CD4-positive, alpha-beta T cell treated with Interleukin-10 for 1 hour (primary cell): Measurements from ENCODE around the gene MAN2B2.
"Not testable (repeated sequence)": the region's sequence is repeated elsewhere in the genome, so short reads cannot be mapped to it uniquely, and the experiment has no call there.

Source experiments
- DNase-seq: peaks from one replicate; pipeline ENCODE4 v3.0.0-alpha.2; 2020

The MAN2B2 gene

DNA sequence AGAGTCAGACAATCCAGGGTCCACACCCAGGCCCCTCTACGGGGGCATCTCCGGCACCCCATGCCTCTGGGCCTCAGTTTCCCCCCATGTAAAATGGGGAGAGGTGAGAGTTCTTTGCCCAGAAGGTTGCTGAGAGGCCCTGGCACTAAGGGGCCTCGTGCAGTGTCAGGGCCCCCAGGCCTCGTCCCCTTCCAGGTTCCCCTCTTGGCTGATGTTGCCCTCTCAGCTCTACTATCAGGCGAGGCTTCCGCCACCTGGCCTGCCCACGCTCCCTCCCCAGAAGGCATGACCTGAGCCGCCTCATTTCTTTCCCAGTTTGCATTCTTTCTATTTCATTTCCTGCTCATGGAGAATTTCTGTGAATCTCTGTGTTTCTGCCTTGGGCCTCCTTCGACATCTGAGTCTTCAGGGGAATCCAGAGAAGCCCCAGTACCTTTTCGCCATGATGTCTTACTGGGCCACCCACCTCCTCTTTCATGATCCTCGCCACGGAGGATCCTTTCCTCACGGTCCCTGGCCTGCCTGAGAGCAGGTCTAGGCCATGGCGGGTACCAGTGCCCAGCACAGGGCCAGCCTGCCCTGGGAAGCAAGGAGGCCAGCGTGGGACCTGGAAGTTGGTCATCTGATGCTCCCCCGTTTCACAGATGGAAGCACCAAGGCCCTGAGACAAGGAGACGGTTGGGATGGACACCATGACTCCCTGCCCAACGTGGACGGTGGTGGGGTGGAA lies 43.6 kb downstream of the MAN2B2 start:
- DNase-seq, result no peak

DNA sequence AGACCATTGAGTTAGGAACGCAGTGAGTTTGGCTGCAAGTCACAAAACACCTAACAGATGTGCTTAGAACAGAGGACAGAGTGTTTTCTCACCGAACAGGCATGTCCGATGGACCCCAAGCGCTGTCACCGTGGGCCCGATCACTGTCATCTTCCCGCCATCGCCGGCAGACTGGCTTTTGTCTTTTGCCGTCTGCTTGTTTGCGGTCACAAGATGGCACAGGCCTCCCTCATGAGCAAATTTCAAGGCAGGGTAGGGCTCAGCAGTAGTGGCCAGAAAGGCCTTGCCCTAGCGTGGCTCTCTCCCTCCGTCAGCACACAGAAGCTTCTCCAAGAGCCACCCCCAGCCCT lies 44.1 kb downstream of the MAN2B2 start:
- DNase-seq, result no peak

DNA sequence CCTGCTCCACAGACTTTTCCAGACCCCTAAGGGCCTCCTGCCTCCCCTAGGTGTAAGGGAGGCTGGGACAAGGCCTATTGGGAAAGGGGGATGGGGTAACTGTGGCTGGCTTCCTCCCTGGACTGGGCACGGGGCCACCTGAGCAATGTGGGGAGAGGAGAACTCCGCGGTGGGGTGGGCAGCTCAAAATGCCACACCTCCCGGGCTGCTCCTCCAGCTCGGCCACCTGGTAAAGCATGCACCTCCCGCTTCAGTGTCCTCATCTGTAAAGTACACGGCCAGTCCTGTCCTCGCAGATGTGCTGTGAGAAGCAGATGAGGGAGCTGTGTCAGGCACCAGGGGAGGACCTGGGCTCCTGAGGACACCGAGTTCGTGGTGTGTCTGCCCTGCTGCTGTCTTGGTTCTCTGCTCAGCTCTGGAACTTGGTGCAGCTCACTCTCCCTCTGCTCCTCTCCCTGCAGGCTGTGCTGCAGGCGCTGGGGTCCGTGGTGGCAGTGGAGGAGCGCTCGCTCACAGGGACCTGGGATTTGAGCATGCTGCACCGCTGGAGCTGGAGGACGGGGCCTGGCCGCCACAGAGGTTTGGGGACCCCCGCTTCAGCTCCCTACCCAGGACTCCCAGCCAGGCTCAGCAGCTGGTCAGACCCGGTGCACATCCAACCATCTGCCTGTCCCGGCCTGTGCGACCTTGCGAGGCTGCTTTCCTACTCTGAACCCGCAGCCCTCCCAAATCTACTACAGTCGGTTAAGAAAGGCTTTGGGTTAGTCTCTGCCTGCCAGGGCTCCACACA lies 44.7 kb downstream of the MAN2B2 start:
- no peak for DNase-seq

DNA sequence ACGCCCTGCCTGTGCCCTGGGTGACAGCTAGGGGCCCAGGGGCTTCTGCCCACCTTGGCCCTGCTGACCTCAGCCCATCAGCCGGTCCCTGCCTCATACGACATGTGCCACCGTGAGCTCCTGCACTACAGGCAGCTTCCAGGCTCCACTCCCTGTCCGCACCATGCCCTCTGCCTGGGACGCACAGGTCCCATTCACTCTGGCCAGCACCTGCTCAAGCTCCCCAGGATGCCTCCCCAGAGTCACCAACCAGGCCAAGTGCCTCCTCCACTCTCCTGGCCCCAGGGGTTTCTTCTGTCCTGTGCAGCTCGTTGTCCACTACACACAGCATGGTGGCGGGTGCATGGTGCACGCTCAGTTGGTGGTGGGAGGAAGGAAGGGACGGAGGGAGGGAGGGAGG lies 45.3 kb downstream of the MAN2B2 start:
- no peak for DNase-seq

DNA sequence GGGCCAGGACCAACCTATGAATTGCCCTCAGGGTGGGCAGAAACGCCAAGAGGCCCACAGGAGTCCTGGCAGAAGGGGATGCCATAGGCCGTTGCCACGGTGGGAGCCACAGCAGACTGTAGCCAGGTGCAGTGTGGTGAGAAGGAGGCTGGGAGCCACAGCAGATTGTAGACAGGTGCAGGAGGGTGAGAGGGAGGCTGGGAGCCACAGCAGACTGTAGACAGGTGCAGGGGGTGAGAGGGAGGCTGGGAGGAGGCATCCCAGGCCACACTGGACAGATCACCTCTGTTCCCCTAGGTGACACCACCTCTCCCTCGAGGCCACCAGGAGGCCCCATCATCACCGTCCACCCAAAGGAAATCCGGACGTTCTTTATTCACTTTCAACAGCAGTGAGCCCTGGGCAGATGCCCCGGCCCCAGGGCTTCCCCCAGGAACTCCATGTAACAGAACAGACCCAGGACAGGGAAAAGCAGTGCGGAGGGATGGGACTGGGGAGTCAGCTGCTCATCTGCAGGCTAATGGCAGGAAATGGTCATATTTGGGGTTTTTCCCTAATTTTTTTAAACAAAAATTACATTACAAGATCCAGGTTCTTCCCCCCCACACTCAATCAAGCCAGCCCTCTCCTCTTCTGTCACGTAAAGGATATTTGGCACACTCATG lies 46.0 kb downstream of the MAN2B2 start:
- no peak for DNase-seq

DNA sequence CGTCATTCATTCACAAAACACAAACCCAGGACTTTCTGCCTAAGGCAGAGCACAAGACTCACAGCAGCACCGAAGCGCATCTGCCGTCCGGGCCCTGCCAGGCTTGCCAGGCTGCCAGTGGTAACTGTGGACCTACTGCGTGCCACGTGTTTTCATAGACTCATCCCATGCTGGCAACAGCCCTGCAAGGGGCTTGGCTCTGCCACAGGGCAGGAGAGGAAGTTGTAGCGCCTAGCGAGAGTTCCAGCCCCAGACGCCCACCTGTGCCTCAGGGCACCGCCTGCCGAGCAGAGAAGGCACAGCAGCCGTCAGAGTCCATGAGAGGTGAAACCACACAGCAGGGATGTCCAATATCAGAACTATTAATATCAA lies 46.6 kb downstream of the MAN2B2 start:
- no peak for DNase-seq

DNA sequence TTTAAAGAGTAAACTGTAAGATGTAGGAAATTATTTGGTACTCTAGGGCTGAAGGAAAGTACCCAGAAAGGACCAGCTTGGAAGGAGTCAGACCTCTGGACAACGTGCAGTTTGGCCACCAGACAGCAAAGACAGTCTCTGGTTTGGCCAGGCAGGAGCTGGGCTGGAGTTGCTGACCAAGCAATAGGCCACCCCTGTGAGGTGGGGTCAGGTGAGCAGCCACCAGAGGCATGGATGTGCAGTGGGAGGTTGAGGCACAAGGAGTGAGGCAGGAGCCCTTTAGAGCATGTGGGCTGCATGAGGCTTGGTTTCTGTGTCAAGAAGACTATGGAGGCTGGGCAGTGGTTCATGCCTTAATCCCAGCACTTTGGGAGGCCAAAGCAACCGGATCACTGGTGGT lies 47.8 kb downstream of the MAN2B2 start:
- no peak for DNase-seq

DNA sequence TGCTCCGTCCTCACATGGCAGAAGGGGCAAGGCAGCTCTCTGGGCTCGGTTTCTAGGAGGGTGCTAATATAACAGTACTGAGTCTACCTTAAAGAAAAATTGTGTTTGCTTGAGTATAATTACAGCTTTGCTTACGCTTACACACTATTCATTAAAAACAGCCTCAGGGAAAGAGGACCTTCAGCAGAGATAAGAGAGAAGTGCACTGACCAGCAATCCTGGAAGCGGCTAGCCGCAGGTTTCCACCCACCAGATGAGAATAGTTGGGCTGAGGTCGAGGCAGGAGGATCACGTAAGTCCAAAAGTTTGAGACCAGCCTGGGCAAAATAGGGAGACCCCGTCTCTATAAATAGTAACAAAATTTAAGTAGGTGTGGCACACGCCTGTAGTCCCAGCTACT lies 50.3 kb downstream of the MAN2B2 start:
- DNase-seq, result no peak

DNA sequence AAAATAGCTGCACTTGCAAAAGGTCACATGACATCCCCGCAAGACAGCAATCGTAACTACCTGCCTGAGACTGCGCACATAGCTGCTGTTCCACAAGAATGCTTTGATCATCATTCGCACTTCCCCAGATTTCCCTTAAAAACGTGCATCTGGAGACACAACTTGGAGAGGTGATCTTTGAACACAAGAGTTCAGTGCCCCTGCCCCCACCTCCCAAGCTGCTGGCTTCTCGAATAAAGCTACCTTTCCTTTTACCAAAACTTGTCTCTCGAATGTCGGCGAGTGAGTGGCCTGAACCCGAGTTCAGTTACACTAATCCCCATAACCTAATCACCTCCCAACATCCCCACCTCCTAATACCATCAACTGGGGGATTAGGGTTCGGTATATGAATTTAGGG lies 51.1 kb downstream of the MAN2B2 start:
- no peak for DNase-seq

DNA sequence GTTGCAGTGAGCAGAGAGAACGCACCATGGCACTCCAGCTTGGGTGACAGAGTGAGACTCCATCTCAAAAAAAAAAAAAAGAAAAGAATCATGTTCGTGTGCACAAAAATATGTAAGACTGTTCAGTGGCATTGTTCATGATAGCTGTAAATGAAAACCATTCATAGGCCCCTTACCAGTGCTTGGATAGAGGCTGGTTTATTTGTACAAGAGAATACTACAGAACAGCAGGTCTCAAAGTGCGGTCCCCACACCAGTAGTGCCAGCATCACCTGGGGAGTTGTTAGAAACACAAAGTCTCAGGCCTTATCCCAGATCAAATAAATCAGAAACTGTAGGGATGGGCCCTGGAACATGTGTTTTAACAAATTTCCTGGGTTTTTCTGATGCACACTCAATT lies 52.8 kb downstream of the MAN2B2 start:
- DNase-seq, result no peak

DNA sequence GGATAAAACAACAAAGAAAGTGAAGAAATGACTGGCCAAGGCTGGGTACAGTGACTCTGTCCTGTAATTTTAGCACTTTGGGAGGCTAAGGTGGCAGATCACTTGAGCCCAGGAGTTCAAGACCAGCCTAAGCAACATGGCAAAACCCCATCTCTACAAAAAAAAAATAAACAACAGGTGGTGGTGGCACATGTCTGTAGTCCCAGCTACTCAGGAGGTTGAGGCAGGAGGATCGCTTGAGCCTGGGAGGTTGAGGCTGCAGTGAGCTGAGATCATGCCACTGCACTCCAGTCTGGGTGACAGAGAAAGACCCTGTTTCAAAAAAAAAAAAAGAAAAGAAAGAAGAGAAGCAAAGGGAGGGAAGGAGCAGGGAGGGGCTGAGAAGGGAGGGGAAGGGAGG lies 53.5 kb downstream of the MAN2B2 start:
- DNase-seq, result not testable (repeated sequence)

DNA sequence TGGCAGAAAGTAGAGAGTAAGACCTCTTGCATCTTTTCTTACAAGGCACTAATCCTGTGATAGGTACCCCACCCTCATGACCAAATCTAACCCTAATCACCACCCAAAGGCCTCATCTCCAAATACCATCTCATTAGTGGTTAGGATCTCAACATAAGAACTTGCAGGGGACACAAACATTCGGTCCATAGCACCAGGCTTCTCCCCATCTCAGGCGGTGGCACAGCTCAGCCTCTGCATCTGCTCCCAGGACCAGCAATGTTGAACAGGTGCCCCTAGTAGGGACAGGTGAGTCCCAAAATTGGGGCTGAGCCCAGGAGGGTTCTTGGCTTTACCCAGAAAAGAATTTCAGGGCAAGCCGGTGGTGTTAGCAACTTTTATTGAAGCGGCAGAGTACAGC lies 57.1 kb downstream of the MAN2B2 start:
- DNase-seq, result no peak

DNA sequence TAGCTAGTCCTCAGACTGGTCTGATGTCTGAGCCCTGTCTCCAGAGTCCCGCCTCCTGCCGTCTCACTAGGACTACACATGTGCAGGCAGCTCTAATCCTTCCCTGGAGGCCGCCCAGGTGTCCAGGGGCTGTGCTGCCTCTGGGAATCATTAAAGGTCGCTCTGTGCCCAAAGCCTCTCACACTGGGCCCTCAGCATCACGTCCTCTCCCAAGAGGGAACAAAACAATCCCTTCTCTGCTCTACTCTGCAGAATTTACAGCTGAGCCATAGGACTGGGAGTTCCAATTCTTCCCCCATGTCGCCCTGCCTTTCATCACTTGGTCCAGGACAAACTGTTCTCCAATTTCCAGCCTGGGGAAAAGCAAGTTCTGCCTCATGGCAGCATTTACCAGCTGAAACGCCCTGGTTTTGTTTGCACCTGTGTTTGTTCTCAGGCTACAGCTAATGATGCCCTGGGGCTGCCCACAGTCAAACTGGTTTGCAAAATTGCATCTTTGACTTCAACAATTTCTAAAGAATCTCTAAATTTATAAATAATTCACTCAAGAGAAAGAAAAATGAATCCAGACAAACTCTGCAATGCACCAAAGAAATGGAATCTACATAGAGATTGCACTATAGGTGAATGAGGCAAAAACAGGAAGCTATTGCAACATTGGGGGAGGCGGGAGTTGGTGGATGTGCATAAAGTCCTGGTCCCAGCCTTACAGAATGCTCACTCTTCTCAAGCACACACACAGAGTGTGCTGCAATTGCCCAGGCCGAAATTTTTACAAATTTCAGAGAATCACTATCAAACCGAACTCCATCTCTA lies 58.3 kb downstream of the MAN2B2 start:
- no peak for DNase-seq

DNA sequence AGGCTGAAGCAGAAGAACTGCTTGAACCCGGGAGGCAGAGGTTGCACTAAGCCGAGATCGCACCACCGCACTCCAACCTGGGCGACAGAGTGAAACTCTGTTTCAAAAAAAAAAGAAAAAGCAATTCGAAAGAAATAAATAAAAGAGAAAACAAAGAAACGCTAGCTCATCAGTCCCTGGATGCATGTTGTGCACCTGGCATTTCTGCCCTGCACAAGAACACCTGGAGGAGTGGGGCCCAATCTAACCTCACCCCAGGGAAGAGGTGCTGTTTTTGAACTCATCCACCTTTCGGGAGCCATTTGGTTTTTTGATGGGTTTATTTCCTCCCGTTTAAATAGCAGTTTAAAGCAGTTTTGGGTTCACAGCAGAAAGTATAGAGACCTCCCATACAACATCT lies 59.8 kb downstream of the MAN2B2 start:
- no peak for DNase-seq

DNA sequence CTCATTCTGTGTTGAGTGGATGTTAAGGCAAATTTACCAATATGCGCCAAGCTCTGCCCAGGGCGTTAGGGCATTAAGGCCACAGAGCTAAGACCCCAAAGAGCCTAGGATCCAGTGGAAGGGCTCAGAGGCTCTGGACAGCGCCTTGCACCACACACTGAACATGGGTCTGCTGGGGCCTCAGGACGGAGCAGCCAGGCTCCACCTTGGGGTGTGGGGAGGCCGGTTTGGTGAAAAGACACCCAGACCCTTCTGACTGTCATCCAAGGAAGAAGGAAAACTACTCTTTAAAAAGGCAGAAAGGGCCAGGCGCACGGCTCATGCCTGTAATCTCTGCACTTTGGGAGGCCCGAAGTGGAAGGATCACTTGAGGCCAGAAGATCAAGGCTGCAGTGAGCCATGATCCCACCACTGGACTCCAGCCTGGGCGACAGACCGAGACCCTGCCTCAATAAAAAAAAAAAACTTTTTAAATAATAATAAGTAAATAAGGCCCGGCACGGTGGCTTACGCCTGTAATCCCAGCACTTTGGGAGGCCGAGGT lies 64.2 kb downstream of the MAN2B2 start:
- no peak for DNase-seq

DNA sequence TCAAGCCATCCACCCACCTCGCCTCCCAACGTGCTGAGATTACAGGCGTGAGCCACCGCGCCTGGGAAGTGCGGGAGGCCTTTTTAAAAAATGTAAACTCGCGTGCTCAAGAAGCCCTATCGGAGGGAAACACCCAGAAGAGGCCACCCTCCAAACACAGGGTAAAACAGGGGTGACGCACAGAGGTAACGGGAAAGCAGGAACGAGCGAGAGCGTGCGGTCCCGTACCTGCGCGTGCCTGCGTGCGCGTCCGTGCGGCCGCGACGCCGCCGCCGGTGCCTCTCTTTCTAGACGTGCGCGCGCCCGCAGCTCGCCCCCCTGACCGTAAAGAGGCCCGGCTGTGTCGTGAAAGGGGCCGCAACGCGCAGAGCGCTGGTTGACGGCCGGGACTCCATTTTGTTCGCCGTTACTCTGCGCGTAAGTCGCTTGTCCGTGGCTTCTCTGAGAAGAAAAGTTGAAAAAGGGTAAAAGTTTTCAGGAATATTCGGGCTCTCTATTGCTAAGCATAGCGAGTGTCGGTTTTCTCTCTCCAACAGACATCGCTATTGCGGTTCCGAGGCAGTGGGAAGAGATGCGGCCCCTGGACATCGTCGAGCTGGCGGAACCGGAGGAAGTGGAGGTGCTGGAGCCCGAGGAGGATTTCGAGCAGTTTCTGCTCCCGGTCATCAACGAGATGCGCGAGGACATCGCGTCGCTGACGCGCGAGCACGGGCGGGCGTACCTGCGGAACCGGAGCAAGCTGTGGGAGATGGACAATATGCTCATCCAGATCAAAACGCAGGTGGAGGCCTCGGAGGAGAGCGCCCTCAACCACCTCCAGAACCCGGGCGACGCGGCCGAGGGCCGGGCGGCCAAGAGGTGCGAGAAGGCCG lies 65.5 kb downstream of the MAN2B2 start, which contains the start of gene MRFAP1:
Gene MRFAP1 (plus strand): TSS at position 394 of the 872 bp plus-strand sequence. CDS start 178 bp downstream, at position 572.
- peak; percentile 96 for DNase-seq

DNA sequence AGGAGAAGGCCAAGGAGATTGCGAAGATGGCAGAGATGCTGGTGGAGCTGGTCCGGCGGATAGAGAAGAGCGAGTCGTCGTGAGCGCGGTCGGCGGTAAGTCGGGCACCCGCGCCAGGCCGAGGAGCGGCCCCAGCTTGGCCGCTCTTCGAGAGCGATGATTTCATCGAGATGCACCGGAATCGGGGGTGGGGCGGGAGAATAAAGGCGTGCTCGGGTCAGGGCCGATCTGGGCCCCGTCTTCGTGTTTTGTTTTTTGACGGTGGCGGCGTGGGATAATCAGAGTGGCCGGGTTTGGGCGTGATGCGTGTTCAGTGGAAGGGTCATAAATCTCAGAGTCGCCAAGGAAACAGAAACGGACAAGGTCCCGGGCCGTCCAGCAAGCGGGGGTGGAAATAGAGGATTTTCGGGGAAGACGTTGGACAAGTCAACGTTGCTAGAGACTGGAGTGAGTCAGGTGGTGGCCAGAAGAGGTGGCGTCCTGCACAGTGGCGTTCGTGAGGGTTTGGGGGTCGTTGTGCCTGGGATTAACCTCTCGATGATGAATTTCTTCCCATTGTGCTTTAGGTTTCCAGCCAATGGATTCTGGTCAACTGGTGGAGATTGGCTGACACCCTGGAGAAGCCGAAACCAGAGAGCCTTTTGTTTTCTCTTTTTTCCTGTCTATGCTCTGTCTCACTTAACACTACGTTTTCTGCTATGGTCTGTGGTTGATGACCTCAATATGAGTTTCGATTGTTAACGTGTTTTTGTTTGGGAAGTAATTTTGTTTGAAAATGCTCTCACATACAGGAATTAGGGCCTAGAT lies 66.4 kb downstream of the MAN2B2 start:
- peak; percentile 66 for DNase-seq

DNA sequence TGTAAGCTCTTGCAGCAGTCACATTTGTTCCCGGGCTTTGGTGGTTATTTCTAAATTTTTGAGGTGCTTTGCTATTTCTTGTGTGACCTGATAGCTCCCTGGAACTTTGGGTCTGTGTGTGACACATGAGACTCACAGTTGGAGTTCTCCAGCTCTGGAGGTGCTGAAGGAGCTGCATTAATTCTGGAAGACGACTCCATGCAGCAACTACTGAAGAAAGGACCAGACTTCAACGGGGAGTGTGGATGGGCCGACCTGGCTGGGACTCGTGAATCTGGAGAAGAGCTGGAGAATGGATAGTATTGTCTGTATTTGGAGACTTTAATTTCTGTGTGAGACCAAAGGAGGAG lies 67.0 kb downstream of the MAN2B2 start:
- no peak for DNase-seq

DNA sequence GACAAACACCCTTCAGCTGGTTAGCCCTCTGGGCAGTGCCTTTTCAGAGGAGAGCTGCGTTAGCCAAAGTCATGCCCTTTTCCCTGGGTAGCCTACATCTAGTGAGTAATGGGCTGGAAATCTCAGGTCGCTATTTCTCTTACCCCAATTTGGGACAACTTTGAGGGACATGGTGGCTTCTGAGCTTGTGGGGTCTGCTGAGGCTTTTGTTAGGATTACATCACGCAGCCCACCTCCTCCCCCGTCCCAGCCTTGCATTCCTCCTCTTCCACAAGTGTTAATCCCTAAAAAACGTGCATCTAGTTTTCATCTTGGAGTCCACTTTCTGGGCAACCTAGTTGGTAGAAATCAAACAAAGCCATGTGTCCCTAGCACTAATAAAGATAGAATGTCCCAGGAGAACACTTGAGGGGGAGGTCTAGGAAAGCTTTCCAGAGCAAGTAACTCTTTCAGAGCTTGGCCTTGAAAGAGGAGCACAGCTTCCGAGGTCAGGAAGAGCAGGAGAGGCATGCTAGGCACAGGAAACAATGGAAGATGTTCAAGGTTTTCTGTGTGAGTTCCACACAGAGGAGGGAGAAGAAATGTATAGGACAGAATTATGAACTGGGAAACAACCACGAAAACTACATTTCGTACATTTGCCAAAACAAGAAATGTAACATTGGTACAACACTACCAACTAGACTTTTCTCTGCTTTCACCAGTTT lies 68.3 kb downstream of the MAN2B2 start:
- DNase-seq, result no peak

DNA sequence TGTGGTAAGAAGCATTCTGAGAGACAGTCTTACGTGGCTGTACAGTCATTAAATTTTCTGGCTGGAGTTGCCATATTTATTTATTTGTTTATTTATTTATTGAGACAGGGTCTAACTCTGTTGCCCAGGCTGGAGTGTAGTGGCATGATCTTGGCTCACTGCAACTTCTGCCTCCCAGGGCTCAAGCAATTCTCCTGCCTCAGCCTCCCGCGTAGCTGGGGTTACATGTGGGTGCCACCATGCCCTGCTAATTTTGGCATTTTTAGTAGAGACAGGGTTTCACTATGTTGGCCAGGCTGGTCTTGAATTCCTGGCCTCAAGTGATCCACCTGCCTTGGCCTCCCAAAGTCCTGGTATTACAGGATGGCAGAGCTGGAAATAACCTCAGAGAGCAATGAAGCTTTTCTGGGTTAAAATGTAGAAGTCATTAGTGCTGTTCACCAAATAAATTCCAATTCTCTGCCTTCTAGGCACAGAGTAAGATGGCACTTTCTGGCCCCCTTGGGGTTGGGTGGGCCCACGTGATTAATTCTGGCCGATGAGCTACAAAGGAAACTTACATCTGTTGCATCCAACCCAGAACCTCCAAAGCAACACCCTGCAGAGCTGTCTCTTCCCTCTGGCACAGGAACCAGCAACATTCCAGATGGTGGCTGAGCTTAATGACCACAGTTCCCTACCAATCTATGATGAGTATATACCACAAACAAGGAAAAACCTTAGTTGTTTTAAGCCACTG lies 70.0 kb downstream of the MAN2B2 start:
- no peak for DNase-seq
